KG1 (cell line): Measurements from ENCODE around the gene WDR88.
"Not testable (repeated sequence)": the region's sequence is repeated elsewhere in the genome, so short reads cannot be mapped to it uniquely, and the experiment has no call there.

ENCODE experiments used
- DNase-seq: peaks from one replicate; lab custom pipeline; 2025; lab: John Stamatoyannopoulos, UW

Gene WDR88

GRCh38 chr19:33212436-33213172, 80.7 kb downstream of the WDR88 start:
- DNase-seq, result no peak

GRCh38 chr19:33214596-33214995, 82.7 kb downstream of the WDR88 start:
- no peak for DNase-seq

GRCh38 chr19:33215438-33216197, 83.7 kb downstream of the WDR88 start:
- DNase-seq, result no peak

- no peak for DNase-seq
Observed at GRCh38 chr19:33216198-33216830, 84.4 kb downstream of the WDR88 start.

- no peak for DNase-seq
Observed at GRCh38 chr19:33217881-33218280, 86.0 kb downstream of the WDR88 start.

- no peak for DNase-seq
Observed at GRCh38 chr19:33219261-33219815, 87.4 kb downstream of the WDR88 start.

GRCh38 chr19:33220115-33220514, 88.2 kb downstream of the WDR88 start:
- DNase-seq, result no peak

- DNase-seq, result no peak
Observed at GRCh38 chr19:33220735-33221134, 88.8 kb downstream of the WDR88 start.

- no peak for DNase-seq
Observed at GRCh38 chr19:33221638-33222037, 89.7 kb downstream of the WDR88 start.

GRCh38 chr19:33222255-33222654, 90.3 kb downstream of the WDR88 start:
- not testable (repeated sequence) for DNase-seq

GRCh38 chr19:33224694-33225457, 93.0 kb downstream of the WDR88 start:
- no peak for DNase-seq
